ENCODE data around the gene MLANA. TPM values are rescaled to one million over a fixed set of nuclear protein-coding genes. Genes with fewer than 3 reads are reported as not detected.
"Not testable (repeated sequence)": the region's sequence is repeated elsewhere in the genome, so short reads cannot be mapped to it uniquely, and the experiment has no call there.

Gene MLANA
- total RNA-seq, 4 donors from 2014 or later: not detected

- TF ChIP-seq POLR2AphosphoS5 (IDR thresholded peaks at IDR 0.05) (no peak), EP300 (IDR thresholded peaks at IDR 0.05) (no peak), CTCF (IDR thresholded peaks at IDR 0.05) (no peak), POLR2A (IDR thresholded peaks at IDR 0.05) (no peak)
- no peaks in the 10 kb centered on the region for H3K4me1 ChIP-seq
- WGBS, 2 donors (ENCODE audit: low coverage in 1 of 2): 77% methylated on average over 7 of the region's 10 CpGs
- H3K27me3 ChIP-seq: no peaks in the 10 kb centered on the region
- no peaks in the 10 kb centered on the region for H3K9me3 ChIP-seq
- H3K36me3 ChIP-seq: peaks cover 0 to 18% of the 10 kb centered on the region in 2 donors
- no peak for ATAC-seq
- H3K4me3 ChIP-seq: no peak overlapping the region
- no peak overlapping the region for H3K27ac ChIP-seq
Observed at GRCh38 chr9:5879419-5880181, 11.1 kb upstream of the MLANA start.

GRCh38 chr9:5882244-5883012 is 8.3 kb upstream of the MLANA start:
- not testable (repeated sequence) for H3K27ac ChIP-seq, H3K36me3 ChIP-seq, ATAC-seq, H3K9me3 ChIP-seq, H3K4me3 ChIP-seq, H3K4me1 ChIP-seq, H3K27me3 ChIP-seq
- 97% methylated on average over 3 of the region's 5 CpGs; no CpG with 5 or more reads in 1 of the 2 donors for WGBS, 2 donors (ENCODE audit: low coverage in 1 of 2)

- Histone ChIP-seq H3K27me3 (no peaks in the 10 kb centered on the region), H3K4me3 (no peak overlapping the region), H3K9me3 (no peaks in the 10 kb centered on the region), H3K4me1 (no peaks in the 10 kb centered on the region), H3K36me3 (no peaks in the 10 kb centered on the region), H3K27ac (no peak overlapping the region)
- ATAC-seq: no peak
- no peak for TF ChIP-seq POLR2AphosphoS5 (IDR thresholded peaks at IDR 0.05)
- no peak for TF ChIP-seq EP300 (IDR thresholded peaks at IDR 0.05)
- TF ChIP-seq POLR2A (IDR thresholded peaks at IDR 0.05): no peak
- no peak for TF ChIP-seq CTCF (IDR thresholded peaks at IDR 0.05)
- WGBS, 2 donors (ENCODE audit: low coverage in 1 of 2): 73 to 90% methylated on average over 2 to 4 of the region's 9 CpGs
Observed at GRCh38 chr9:5884191-5884590, 6.5 kb upstream of the MLANA start.

- Histone ChIP-seq H3K27ac (no peak overlapping the region), H3K36me3 (no peaks in the 10 kb centered on the region), H3K4me3 (no peak overlapping the region), H3K4me1 (no peaks in the 10 kb centered on the region), H3K27me3 (no peaks in the 10 kb centered on the region), H3K9me3 (no peaks in the 10 kb centered on the region)
- TF ChIP-seq POLR2AphosphoS5 (IDR thresholded peaks at IDR 0.05): no peak
- no peak for TF ChIP-seq POLR2A (IDR thresholded peaks at IDR 0.05)
- no peak for TF ChIP-seq EP300 (IDR thresholded peaks at IDR 0.05)
- TF ChIP-seq CTCF (IDR thresholded peaks at IDR 0.05): peak; percentile 64 to 86 (median 76)
- ATAC-seq: peak; percentile 66
- 43 to 56% methylated on average over 3 to 6 of the region's 8 CpGs for WGBS, 2 donors (ENCODE audit: low coverage in 1 of 2)
Observed at GRCh38 chr9:5886114-5886939, 4.4 kb upstream of the MLANA start.

GRCh38 chr9:5892456-5893133 is 1.9 kb downstream of the MLANA start:
- no peak for TF ChIP-seq POLR2A (IDR thresholded peaks at IDR 0.05)
- no peak for TF ChIP-seq EP300 (IDR thresholded peaks at IDR 0.05)
- no peak for TF ChIP-seq POLR2AphosphoS5 (IDR thresholded peaks at IDR 0.05)
- TF ChIP-seq CTCF (IDR thresholded peaks at IDR 0.05): no peak
- ATAC-seq: no peak
- Histone ChIP-seq H3K9me3 (no peaks in the 10 kb centered on the region), H3K27ac (no peak overlapping the region), H3K27me3 (no peaks in the 10 kb centered on the region), H3K4me3 (no peak overlapping the region), H3K36me3 (peaks cover 0 to 20% of the 10 kb centered on the region in 2 donors), H3K4me1 (no peaks in the 10 kb centered on the region)
- WGBS, 2 donors (ENCODE audit: low coverage in 1 of 2): 35 to 48% methylated on average over 2 to 4 of the region's 7 CpGs

All from gastroesophageal sphincter (tissue), 4 donors.